GM18526 (cell line): ENCODE results near the gene EHD2.

Source experiments
- POLR2A ChIP-seq: IDR thresholded peaks from 3 replicates; pipeline ENCODE4 v1.6.1; 2011; ENCODE audit not compliant: insufficient read length; ENCODE audit errors: extremely low read depth

The EHD2 gene

GRCh38 chr19:47700934-47701716, 12.1 kb upstream of the EHD2 start:
- TF ChIP-seq POLR2A = no peak

DNA sequence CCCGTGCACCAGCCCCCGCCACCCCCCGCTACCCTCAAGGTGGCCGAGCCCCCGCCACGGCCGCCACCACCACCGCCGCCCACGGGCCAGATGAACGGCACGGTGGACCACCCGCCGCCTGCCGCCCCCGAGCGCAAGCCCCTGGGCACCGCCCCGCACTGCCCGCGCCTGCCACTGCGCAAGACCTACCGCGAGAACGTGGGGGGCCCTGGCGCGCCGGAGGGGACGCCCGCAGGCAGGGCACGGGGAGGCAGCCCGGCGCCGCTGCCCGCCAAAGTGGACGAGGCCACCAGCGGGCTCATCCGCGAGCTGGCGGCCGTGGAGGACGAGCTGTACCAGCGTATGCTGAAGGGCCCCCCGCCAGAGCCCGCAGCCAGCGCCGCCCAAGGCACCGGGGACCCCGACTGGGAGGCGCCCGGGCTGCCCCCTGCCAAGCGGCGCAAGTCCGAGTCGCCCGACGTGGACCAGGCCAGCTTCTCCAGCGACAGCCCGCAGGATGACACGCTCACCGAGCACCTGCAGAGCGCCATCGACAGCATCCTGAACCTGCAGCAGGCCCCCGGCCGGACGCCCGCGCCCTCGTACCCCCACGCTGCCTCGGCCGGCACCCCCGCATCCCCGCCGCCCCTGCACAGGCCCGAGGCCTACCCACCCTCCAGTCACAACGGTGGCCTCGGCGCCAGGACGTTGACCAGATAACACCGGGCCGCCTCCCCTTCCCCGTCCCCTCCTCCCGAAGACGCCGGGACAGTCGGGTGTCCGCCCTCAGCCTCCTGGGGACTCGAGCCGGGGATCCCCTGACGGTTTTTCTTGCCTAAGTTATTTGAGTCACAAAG, 11.3 kb upstream of the EHD2 start:
- TF ChIP-seq POLR2A = no peak

- no peak for TF ChIP-seq POLR2A
Observed at GRCh38 chr19:47702671-47703070, 10.6 kb upstream of the EHD2 start.

- no peak for TF ChIP-seq POLR2A
Observed at GRCh38 chr19:47703301-47703700, 9.9 kb upstream of the EHD2 start.

- no peak for TF ChIP-seq POLR2A
Observed at GRCh38 chr19:47704024-47704423, 9.2 kb upstream of the EHD2 start.

DNA sequence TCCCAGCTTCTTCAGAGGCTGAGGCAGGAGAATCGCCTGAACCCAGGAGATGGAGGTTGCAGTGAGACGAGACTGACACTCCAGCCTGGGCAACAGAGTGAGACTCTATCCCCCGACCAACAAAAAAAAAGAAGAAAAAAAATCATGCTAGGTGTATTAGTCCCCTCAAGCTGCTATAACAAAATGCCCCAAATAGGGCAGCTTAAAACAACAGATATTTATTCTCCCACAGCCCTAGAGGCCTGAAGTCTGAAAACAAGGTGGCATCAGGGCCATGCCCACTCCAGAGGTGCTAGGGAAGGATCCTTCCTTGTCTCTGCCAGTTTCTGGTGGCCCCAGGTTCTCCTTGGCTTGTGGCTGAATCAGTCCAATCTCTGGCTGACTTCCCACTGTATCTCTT, 8.6 kb upstream of the EHD2 start:
- no peak for TF ChIP-seq POLR2A

DNA sequence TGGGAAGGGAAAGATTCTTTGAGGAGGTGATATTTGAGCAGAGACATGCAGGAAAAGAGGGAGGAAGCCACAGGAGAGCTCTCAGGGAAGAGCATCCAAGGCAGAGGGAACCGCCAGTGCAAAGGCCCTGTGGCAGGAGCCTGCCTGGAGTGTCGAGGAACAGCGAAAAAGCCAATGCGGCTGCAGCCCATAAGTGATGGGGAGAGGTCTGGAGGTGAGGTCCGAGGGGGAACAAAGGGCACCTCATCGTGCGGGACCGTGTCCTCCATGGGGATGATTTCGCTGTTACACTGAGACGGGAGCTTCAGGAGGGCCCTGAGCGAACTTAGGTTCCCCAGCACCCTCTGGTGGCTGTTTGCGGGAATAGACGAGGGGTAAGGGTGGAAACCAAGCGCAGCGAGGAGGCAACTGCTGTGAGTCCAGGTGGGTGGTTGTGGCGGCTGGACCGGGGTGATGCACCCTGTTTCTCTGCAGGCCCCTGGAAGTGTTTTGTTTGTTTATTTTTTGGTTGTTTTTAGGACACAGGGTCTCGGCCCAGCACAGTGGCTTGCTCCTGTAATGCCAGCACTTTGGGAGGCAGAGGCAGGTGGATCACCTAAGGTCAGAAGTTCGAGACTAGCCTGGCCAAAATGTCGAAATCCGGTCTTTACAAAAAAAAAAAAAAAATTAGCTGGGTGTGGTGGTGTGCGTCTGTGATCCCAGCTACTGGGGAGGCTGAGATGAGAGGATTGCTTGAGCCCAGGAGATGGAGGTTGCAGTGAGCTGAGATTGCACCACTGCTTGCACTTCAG, 5.9 kb upstream of the EHD2 start:
- TF ChIP-seq POLR2A = no peak

DNA sequence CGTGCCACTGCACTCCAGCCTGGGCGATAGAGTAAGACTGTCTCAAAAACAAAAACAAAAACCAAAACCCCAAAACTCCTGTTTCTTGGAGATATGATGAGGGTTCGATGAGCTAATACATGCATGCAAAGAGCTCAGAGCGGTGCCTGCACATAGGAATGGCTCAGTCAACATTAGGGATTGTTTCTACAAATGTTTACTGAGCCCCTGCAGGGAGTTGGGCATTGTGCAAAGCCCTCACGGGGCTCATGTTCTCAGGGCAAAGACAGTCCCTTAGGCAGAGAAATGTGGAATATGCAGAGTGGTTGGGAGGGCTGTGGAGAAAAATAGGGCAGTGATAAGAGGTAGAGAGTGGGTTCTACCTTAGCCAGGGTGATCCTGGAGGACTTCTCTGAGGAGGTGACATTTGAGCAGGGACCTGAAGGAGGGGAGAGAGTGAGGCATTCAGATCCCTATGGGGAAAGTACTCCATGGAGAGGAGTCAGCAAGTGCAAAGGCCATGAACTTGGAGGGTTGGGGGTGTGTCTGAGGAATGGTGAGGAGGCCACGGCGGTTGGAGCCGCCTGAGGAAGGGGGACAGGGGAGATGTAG, 1.5 kb upstream of the EHD2 start:
- TF ChIP-seq POLR2A = no peak

DNA sequence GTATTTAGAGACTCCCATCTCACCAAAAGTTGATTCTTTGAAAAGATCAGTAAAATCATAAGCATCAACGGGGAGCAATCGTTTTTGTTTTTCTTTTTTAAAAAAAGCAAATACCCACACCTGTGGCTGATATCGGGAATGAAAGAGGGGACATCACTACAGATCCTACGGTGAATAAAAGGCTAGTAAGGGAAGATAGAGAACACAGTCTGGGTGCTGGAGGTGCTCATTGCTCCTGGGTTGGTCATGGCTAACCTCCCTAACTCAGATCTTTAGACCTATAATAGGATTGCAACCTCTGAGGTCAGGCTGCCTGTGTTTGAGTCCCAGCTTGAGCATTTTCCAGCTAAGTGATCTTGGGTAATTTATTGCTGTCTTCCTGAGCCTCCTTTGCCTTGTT, 1.1 kb downstream of the EHD2 start:
- no peak for TF ChIP-seq POLR2A

- TF ChIP-seq POLR2A = no peak
Observed at GRCh38 chr19:47716270-47716937, 3.2 kb downstream of the EHD2 start.

DNA sequence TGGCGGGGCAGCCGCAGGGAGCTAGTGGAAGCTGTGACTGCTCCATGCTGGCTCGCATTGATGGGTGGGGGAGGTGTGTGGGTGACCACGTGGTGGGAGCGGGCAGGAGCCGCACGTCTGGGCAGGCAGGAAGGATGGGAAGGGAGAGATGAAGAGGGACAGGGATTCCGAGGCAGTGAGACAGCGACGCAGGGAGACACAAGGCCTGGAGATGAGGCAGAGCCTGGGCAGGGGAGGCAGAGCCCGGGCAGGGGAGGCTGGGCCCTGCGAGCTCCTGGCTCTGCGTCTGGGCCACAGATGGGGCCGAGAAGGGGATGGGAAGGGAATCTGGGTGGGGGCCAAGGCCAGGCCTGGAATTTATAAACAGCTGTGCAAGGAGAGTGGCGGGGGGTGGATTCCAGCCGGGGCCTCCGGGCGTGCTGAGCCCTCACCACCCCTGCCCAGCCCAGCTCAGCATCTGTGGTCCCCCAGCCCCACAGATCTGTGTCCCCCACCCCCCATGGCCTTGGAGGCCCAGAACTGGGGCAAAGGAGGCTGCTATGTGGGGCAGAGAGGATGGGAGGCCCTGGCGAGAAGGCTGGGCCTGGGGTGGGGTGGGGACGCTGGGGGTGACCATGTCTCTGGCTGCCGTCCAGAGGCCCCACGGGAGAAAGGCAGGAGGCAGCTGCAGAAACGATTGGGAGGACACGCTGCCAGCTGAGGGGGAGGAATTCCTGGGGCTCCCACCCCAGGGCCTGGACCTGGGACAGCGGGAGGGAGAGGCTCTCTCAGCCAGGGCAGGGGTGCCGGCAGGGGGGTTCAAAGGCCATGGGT, 6.0 kb downstream of the EHD2 start:
- TF ChIP-seq POLR2A = no peak

DNA sequence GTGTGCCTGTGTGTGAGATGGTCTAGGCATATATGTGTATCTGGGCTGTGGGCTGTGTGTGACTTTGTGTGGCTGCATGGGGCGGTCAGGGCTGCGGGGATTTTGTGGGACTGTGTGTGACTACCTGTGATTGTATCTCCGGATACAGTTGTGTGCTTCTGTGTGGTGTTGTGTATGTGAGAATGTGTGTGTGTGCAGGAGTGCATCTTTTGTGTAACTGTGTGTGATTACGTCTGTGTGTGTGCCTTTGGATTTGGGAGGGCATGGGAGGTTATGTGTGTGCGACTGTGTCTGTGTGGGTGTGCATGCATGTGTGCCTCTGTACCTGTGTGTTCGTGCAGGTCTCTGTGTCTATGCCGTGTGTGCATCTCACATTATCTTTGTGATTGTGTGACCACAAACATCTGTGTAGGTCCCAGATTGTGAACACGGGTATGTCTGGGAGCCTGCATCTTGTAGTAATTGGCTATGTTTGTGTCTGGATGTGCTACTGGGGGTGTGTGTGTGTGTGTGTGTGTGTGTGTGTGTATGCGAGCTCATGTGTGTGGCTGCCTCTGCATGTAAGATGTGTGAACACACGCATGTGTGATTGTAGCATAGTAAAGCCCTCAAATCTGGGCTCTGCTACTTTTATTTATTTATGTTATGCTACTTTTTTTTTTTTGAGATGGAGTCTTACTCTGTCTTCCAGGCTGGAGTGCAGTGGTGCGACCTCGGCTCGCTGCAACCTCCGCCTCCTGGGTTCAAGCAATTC, 7.6 kb downstream of the EHD2 start:
- no peak for TF ChIP-seq POLR2A

- no peak for TF ChIP-seq POLR2A
Observed at GRCh38 chr19:47723581-47723940, 10.3 kb downstream of the EHD2 start.
